ENCODE measurements around the gene PRDM15.

Gene PRDM15

DNA sequence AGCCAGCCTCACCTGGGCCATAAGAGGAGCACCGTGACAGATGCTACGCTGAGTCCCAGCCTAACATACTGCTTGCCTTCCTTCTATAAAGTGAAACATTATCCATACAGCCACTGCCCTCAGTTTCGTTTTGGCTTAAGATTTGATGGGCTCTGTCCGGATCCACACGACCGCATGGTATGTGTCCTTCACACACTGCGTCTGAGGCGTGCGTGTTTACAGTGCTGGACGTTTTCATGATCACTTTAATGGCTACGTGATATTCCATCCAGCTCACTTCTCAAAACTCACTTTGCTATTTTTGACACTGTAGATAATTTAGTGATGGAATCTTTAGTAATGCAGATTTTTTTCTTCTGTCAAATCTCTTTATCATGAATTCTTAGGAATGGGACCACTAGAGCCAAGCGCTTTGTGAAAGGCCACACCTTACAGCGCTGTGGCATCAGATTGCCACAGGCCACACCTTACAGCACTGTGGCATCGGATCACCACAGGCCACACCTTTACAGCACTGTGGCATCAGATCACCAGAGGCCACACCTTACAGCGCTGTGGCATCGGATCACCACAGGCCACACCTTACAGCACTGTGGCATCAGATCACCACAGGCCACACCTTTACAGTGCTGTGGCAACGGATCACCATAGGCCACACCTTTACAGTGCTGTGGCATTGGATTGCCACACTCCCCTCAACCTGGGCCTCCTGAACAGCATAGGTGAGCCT is 47.1 kb downstream of the PRDM15 start:
- Histone ChIP-seq H3K36me3 (replicated peaks) (no peaks in the 10 kb centered on the region), H3K27me3 (ENCODE audit: low read depth) (no peaks in the 10 kb centered on the region), H3K4me3 (no peak overlapping the region), H3K9me3 (no peaks in the 10 kb centered on the region), H3K4me1 (no peaks in the 10 kb centered on the region)
- in situ Hi-C loops (cut with MboI; ENCODE audit: low sequenced_read_pairs), result no loop called here
- no peak for DNase-seq (ENCODE audit: low spot score in 2 of 2)

- in situ Hi-C loops (cut with MboI; ENCODE audit: low sequenced_read_pairs), result no loop called here
Observed at GRCh38 chr21:41831453-41831831, 47.7 kb downstream of the PRDM15 start.

DNA sequence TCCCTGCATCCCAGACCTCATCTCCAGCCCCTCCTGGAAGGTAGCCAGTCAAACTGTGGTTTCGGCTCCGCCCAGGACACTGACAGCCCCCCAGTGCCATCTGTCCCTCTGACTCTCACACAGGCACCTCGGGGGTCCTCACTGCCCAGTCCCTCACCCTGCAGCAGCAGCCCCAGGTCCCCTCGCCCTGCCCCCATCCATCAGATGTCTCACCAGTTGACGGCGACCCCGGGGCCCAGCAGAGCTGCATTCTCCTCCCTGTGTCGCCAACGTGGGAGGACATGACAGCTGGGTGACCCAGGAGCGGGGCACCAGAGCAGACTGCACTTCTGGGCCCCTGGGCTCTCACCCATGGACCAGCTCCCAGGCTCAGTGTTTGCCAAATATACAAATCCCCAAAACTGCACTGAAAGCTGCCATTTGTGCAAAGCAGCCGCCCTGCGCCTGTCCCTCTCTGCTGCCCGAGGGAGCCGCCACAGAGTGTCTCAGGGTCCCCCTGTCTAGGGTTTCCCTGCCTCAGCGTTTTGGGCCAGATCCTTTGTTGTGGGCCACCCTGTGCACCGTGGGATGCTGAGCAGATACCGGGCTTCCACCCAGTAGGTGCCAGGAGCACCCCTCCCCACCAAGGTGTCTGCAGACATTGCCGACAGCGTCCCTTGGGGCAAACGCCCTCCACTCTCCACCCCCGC is 48.2 kb downstream of the PRDM15 start:
- H3K4me3 ChIP-seq, result no peak overlapping the region
- H3K36me3 ChIP-seq (replicated peaks), result no peaks in the 10 kb centered on the region
- no peaks in the 10 kb centered on the region for H3K4me1 ChIP-seq
- no peaks in the 10 kb centered on the region for H3K9me3 ChIP-seq
- in situ Hi-C loops (cut with MboI; ENCODE audit: low sequenced_read_pairs), result no loop called here
- DNase-seq (ENCODE audit: low spot score in 2 of 2), result no peak
- H3K27me3 ChIP-seq (ENCODE audit: low read depth), result no peaks in the 10 kb centered on the region

More at GRCh38 chr21:41831453-41831831, 47.7 kb downstream of the PRDM15 start:
- Histone ChIP-seq H3K36me3 (replicated peaks) (no peaks in the 10 kb centered on the region), H3K4me3 (no peak overlapping the region), H3K4me1 (no peaks in the 10 kb centered on the region), H3K27me3 (ENCODE audit: low read depth) (no peaks in the 10 kb centered on the region), H3K9me3 (no peaks in the 10 kb centered on the region)
- no peak for DNase-seq (ENCODE audit: low spot score in 2 of 2)

GRCh38 chr21:41830145-41830707 is 48.9 kb downstream of the PRDM15 start:
- H3K27me3 ChIP-seq (ENCODE audit: low read depth), result no peaks in the 10 kb centered on the region
- no peak for DNase-seq (ENCODE audit: low spot score in 2 of 2)
- in situ Hi-C loops (cut with MboI; ENCODE audit: low sequenced_read_pairs), result no loop called here
- no peaks in the 10 kb centered on the region for H3K36me3 ChIP-seq (replicated peaks)
- H3K4me1 ChIP-seq, result no peaks in the 10 kb centered on the region
- no peak overlapping the region for H3K4me3 ChIP-seq
- H3K9me3 ChIP-seq, result no peaks in the 10 kb centered on the region

DNA sequence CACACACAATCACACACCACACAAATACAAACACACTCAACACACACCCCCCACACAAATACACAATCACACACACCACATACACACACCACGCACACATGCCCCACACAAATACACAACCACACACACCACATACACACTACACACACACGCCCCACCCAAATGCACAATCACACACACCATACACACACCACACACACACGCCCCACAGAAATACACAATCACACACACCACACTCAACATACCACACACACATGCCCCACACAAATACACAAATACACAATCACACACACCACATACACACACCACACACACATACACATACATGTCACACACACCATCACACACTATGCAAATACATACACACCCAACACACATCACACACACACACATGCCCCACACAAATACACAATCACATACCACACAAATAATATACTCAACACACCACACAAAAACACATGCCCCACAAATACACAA is 50.2 kb downstream of the PRDM15 start:
- H3K4me1 ChIP-seq, result no peaks in the 10 kb centered on the region
- no peaks in the 10 kb centered on the region for H3K27me3 ChIP-seq (ENCODE audit: low read depth)
- H3K36me3 ChIP-seq (replicated peaks), result no peaks in the 10 kb centered on the region
- no peaks in the 10 kb centered on the region for H3K9me3 ChIP-seq
- H3K4me3 ChIP-seq, result no peak overlapping the region
- in situ Hi-C loops (cut with MboI; ENCODE audit: low sequenced_read_pairs), result loop anchor here (10.0 kb wide), 1 partner anchor 286 kb away; no protein-coding TSS in a partner anchor
- no peak for DNase-seq (ENCODE audit: low spot score in 2 of 2)

DNA sequence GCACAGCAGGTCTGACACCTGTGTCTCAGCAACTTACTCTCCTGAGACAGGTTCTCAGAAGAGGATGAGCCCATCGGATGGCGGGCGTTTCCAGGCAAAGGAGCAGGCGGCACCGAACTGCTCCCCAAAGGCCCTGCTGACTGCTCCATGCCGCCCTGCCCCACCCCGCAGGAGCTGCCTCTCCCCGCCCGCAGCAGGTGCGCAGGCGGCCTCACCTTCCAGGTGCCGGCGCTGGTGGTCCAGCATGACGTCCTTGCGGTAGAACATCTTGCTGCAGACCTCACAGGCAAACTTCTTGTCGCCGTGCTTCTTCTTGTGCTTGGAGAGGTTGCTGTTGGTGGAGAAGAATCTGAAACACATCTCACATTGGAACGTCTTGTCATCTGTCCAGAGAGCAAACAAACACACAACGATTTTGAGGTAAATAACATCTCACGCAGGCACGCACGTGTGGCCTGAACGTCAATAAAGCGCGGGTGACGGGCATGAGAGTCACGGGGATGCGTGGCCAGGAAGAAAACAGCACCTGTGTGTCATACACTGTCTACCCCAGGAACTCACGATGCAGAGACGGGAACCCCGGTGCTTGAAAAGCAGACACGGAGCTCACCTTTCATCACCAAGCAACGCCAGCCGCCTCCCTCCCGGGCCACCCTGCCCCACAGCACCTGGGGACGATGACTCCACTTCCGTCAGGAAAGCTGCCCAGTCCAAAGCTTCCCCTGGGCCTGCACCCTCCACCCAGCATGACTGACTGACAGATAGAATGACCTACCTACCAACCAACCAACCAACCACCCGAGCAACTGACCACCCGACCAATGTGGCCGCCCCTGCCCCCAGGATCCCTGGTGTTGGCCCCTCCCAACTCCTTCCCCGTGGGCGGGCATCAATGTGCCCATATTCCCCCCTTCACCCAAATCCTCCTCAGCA is 50.9 kb downstream of the PRDM15 start:
- no peaks in the 10 kb centered on the region for H3K9me3 ChIP-seq
- DNase-seq (ENCODE audit: low spot score in 2 of 2), result no peak
- H3K36me3 ChIP-seq (replicated peaks), result no peaks in the 10 kb centered on the region
- H3K27me3 ChIP-seq (ENCODE audit: low read depth), result no peaks in the 10 kb centered on the region
- no peak overlapping the region for H3K4me3 ChIP-seq
- in situ Hi-C loops (cut with MboI; ENCODE audit: low sequenced_read_pairs), result loop anchor here (10.0 kb wide), 1 partner anchor 287 kb away; no protein-coding TSS in a partner anchor
- no peaks in the 10 kb centered on the region for H3K4me1 ChIP-seq

DNA sequence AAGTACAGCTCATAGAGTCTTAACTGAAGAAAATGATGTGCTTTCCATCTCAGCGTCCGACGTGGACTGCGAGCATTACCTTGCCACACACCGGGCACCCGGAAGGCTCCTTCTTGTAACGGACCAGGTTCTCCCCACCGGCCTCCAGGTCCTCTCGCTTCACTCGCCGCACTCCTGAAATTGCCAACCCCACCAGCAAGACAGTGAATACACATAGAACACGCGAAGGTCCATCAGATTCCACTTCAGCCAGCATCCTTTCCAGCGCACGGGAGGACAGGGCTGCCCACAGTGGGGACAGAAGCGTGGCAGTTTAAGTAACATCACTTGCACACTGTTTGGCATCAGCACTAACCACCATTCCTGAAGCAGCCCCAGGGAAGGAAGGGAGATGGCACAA is 53.3 kb downstream of the PRDM15 start:
- DNase-seq (ENCODE audit: low spot score in 2 of 2), result no peak
- H3K36me3 ChIP-seq (replicated peaks), result no peaks in the 10 kb centered on the region
- H3K4me3 ChIP-seq, result no peak overlapping the region
- in situ Hi-C loops (cut with MboI; ENCODE audit: low sequenced_read_pairs), result loop anchor here (10.0 kb wide), 1 partner anchor 289 kb away; no protein-coding TSS in a partner anchor
- no peaks in the 10 kb centered on the region for H3K9me3 ChIP-seq
- no peaks in the 10 kb centered on the region for H3K4me1 ChIP-seq
- H3K27me3 ChIP-seq (ENCODE audit: low read depth), result no peaks in the 10 kb centered on the region

GRCh38 chr21:41825216-41825615 is 53.9 kb downstream of the PRDM15 start:
- DNase-seq (ENCODE audit: low spot score in 2 of 2), result no peak
- Histone ChIP-seq H3K4me3 (no peak overlapping the region), H3K9me3 (no peaks in the 10 kb centered on the region), H3K4me1 (no peaks in the 10 kb centered on the region), H3K27me3 (ENCODE audit: low read depth) (no peaks in the 10 kb centered on the region), H3K36me3 (replicated peaks) (no peaks in the 10 kb centered on the region)
- in situ Hi-C loops (cut with MboI; ENCODE audit: low sequenced_read_pairs), result loop anchor here (10.0 kb wide), 1 partner anchor 290 kb away; no protein-coding TSS in a partner anchor

- H3K36me3 ChIP-seq (replicated peaks), result no peaks in the 10 kb centered on the region
- no peak overlapping the region for H3K4me3 ChIP-seq
- no peaks in the 10 kb centered on the region for H3K4me1 ChIP-seq
- no peaks in the 10 kb centered on the region for H3K27me3 ChIP-seq (ENCODE audit: low read depth)
- in situ Hi-C loops (cut with MboI; ENCODE audit: low sequenced_read_pairs), result loop anchor here (10.0 kb wide), 1 partner anchor 290 kb away; no protein-coding TSS in a partner anchor
- no peak for DNase-seq (ENCODE audit: low spot score in 2 of 2)
- H3K9me3 ChIP-seq, result no peaks in the 10 kb centered on the region
Observed at GRCh38 chr21:41824466-41825207, 54.5 kb downstream of the PRDM15 start.

GRCh38 chr21:41823906-41824305 is 55.2 kb downstream of the PRDM15 start:
- Histone ChIP-seq H3K4me1 (no peaks in the 10 kb centered on the region), H3K9me3 (no peaks in the 10 kb centered on the region), H3K4me3 (no peak overlapping the region), H3K27me3 (ENCODE audit: low read depth) (no peaks in the 10 kb centered on the region), H3K36me3 (replicated peaks) (no peaks in the 10 kb centered on the region)
- no peak for DNase-seq (ENCODE audit: low spot score in 2 of 2)
- in situ Hi-C loops (cut with MboI; ENCODE audit: low sequenced_read_pairs), result loop anchor here (10.0 kb wide), 1 partner anchor 291 kb away; no protein-coding TSS in a partner anchor

DNA sequence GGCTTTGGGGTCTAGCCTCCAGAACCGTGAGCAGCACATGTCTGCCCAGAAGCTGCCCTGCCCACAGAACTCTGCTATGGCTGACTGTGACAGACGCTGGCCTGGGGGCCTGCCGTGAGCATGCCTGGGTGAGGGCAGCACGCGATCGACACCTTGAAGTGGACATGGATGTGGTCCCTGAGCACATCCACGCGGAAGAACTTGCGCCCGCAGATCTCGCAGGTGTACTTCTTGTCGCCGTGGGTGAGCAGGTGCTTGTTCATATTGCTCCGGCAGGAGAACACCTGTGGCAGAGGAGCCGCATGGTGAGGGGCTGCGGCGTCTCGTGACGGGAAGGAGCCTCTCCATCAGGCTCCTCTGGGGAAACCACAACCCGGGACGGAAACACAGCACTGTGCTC is 56.0 kb downstream of the PRDM15 start:
- Histone ChIP-seq H3K4me1 (no peaks in the 10 kb centered on the region), H3K36me3 (replicated peaks) (no peaks in the 10 kb centered on the region), H3K9me3 (no peaks in the 10 kb centered on the region), H3K27me3 (ENCODE audit: low read depth) (no peaks in the 10 kb centered on the region), H3K4me3 (no peak overlapping the region)
- no peak for DNase-seq (ENCODE audit: low spot score in 2 of 2)
- in situ Hi-C loops (cut with MboI; ENCODE audit: low sequenced_read_pairs), result loop anchor here (10.0 kb wide), 1 partner anchor 292 kb away; no protein-coding TSS in a partner anchor

GRCh38 chr21:41821756-41822431 is 57.2 kb downstream of the PRDM15 start:
- in situ Hi-C loops (cut with MboI; ENCODE audit: low sequenced_read_pairs), result loop anchor here (10.0 kb wide), 1 partner anchor 293 kb away; no protein-coding TSS in a partner anchor
- H3K36me3 ChIP-seq (replicated peaks), result no peaks in the 10 kb centered on the region

More at GRCh38 chr21:41821756-41822431, 57.2 kb downstream of the PRDM15 start:
- H3K4me3 ChIP-seq, result no peak overlapping the region
- no peak for DNase-seq (ENCODE audit: low spot score in 2 of 2)
- H3K4me1 ChIP-seq, result no peaks in the 10 kb centered on the region
- no peaks in the 10 kb centered on the region for H3K27me3 ChIP-seq (ENCODE audit: low read depth)
- H3K9me3 ChIP-seq, result no peaks in the 10 kb centered on the region
